Stimulated activated CD4-positive, alpha-beta T cell treated with anti-CD3 and anti-CD28 coated beads, Interleukin-12 subunit alpha, Interleukin-12 subunit beta, amount 100 ng/mL, for 48 hours (primary cell): ENCODE measurements around the gene IL4.

Source experiments
- DNase-seq, 3 donors: peaks; one replicate each; pipeline ENCODE4 v3.0.0-alpha.2; 2020; ENCODE audit warnings: low read depth in 2 of 3, low spot score in 1 of 3

IL4 gene

DNA sequence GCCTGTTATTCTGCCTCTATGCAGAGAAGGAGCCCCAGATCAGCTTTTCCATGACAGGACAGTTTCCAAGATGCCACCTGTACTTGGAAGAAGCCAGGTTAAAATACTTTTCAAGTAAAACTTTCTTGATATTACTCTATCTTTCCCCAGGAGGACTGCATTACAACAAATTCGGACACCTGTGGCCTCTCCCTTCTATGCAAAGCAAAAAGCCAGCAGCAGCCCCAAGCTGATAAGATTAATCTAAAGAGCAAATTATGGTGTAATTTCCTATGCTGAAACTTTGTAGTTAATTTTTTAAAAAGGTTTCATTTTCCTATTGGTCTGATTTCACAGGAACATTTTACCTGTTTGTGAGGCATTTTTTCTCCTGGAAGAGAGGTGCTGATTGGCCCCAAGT is 301 bp upstream of the IL4 start:
- DNase-seq = no peak

DNA sequence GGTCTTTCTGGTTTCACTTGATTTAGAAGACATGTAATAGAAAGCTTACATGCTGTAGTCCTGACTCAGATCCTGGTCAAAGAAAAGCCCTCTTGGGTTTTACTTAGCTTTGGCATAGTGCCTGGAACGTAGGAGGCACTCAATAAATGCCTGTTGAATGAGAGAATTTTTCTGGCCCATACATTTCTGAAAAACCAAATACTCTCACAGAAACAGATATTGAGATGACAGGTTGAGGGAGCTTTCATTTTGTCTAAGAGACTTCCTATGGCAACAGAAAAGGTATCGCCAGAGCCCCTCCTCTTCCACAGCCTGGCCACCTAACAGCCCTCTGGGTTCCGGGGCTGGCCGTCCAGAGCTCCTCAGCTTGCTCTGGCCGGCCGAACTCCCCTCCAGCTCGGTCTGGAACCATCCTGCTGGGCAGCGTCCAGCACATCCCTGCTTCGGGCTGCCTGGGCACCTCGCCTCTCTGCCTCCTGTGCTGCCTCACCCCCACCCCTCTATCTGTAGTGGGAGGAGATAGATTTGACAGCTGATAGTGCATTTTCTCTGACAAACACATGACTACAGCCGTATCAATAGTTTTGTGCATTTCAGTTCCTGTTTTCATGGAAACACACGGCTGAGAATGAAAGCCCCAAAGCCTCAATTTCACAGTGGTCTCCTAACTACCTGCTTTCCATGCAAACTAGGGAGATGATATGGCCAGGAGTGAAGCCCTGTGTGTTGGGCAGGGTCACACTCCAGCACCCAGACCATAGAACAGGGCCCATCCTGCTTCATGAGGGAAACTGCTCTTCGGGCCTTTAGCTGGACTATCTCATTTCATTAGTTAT is 1.1 kb downstream of the IL4 start:
- DNase-seq = no peak

DNA sequence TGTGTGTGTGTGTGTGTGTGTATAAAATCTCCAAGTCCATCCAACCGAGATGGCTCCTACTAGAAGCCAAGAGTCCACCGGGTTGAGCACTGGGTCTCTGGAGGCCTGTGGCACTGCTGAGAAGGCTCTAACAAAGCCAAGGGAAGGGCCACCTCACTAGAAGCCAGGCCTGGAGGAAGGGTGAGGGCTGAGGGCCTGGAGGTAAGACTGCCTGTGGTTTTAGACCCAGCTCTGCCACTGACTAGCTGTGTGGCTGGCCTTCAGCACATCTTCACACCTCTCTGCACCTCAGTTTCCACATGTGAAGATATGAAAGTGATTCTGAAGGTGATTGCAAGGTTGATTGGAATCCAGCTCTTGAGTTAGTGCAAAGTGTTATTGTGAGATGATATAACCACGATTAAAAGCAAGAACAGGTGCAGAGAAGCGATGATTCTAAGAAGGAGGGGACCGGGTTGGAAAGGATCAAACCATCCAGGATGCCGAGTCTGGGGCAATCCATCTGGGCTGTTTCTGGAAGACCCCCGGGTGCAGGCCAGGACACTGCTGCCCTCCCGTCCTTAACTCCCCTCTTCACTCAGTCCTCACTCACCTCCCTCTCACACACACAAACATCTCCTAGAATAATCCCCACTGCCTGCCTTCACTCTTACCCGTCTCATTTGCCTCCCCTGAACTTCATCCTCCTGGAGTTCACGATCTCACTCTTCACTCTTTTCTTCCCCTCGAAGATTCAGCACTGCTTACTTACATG is 2.3 kb downstream of the IL4 start:
- DNase-seq = no peak

DNA sequence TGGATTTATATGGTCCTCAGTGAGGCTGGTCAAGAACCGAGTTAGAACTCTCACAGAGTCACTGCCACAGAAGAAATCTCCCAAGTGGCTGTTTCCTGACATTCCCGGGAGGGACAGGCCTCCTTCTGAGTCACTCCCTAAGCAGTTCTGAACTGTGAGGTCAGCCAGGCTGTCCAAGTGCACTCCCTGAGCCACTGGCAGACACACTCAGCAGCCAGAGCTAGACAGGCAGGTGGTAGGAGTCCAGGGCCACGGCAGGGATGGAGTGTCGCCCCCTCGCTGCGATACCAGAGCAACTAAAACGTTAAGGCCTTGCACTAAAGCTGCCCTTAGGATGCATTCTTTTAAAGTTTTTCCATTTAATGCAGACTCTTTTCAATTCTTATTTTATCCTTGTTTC is 3.4 kb downstream of the IL4 start:
- DNase-seq = no peak

DNA sequence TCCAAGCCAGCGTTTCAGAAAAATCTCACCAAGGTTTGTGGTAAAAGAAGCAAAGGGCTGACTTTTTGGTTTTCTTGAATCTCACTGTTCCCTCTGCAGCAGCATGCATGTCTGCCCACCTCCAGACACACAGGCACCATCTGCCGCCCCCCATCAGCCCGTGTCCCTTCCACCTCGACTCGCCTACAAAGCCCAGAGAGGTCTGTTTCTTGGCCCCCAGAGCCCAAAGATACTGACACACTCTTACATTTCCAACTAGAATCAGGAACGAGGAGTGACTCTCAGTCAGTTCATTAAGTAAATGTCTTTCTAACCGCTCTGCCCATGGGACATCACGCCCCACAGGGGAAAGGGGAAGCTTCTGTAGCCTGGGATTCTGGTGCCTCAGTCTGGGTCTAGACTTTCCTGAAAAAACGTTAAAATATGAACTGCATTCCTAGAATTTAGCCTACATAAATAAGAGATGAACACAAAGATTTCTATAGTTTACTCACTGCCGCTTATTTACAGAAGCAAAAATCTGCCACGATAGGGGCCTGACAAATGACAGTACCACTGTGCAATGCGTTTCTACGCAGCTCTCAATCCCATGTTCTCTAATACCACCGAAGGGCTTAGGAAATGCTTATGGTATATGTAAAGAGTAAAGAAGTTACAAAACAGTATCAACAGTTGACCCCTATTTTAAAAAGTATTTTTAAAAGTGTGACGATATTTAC is 4.1 kb downstream of the IL4 start:
- DNase-seq = no peak

DNA sequence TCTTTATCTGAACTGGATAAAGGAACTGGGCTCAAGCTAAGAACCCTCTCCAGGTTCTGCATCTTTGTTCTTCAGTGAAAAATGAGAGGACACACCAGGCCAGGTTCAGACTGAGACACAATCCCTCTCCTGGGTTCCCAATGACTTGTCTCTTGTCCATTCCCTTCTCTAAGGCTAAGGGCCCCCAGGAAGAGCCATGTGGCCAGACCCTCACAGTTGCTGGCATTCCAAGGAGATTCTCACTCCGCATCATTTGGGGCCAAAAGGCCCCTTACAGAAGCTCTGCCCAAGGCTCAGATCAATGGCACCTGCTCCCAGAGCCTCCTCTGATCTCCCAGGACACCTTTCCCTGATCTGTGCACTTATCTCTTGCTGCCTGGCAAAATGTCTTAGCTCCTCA is 4.9 kb downstream of the IL4 start:
- no peak for DNase-seq

DNA sequence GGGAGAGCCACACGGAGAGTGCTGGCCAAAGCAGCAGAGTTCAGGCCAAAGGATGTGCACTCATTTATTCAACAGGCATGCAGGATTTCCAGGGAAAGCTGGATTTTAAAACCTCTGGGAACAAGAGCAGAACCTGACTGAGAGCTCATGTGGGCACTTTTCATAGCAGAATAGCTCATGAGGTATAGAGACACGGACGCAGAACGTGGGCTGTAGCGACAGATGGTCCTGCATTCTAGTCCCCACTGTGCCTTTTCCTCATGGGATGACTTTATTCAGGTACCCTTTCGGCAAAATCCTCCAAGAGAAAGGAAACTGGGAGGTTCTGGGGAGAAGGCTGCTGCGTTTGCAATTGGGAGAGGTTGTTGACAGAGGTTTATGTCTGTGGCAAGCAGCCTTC is 5.4 kb downstream of the IL4 start:
- no peak for DNase-seq

DNA sequence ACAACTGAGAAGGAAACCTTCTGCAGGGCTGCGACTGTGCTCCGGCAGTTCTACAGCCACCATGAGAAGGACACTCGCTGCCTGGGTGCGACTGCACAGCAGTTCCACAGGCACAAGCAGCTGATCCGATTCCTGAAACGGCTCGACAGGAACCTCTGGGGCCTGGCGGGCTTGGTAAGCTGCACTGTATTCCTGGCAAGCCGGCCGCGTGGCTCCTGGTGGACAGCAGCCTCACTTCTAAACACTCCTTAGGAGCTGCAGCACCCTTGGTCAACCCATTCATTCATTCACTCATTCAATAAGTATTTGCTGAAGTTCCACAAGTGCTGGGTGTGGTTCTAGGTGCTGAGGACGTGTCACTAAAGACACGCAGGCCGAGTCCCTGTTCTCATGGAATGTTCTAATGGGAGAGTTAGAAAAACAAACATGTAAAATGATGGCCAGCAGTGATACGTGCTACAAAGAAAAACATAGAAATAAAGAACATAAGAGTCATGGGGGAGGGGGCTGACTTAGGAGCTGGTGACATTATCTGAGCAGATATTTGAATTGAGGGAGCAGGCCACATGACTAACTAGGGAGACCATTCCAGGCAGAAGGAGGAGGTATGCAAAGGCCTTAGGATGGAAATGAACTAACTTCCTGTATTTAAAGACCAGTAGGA is 6.1 kb downstream of the IL4 start:
- DNase-seq = no peak

DNA sequence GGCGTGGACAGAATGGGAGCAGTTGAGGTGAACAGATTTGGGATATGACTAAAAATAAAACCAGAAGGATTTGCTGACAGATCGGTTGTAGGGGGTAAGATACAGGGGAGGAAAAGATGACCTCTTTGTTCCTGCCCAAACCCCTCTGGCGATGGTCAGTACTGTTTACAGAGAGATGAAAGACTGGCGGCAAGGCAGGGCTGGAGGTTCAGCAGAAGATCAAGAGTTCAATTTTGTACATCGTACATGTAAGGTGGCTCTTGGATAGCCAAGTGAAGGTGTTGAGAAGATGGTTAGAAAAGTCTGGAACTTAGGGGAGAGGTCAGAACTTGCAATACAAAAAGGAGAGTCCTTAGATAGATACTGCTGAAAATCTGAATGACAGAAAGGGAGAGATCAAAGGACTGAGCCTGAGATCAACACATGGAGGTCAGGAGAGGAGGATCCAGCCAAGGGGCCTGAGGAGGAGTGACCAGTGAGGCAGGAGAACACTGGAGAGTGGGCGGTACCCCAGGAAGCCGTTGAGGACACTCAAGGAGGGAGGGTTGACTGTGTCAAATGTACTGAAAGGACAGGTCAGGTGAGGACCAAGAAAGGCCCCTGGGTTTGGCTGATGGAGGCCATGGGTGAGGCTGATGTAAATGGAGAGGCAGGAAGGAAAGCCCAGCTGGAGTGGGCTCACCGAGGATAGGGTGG is 7.1 kb downstream of the IL4 start:
- DNase-seq = no peak

DNA sequence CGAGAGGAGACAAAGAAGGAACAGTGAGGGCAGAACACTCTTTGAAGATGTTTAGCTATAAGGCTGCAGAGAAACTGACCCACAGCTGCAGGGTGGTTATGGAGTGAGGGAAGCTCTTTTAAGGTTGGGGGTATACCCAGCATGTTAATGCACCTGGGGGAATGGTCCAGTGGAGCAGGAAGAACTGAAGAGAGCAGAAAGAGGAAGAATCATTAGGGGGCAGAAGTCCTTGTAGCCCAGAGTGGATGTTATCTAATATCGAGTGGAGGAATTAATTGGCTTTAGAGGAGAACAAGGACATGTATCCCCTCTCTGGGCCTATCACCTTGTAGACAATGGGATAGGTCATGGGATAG is 7.7 kb downstream of the IL4 start:
- no peak for DNase-seq

DNA sequence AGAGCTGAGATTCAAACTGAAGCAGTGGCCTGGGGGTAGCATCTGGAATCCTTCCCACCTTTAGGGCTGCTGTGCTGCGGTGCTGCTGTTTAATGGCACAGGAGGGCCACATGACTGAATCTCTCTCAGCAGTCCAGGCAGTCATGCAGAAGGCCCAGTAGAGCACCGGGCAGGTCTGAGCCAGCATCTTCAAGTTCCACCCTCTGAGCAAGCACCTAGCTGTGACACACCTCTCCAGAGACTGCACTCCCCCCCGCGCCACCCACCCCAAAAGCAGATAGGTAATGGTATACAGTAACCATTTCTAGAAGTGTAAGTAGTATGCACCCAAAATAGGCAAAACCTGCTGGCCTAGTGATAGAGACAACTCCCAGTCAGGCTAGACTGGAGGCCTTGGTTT is 8.2 kb downstream of the IL4 start:
- DNase-seq = no peak

DNA sequence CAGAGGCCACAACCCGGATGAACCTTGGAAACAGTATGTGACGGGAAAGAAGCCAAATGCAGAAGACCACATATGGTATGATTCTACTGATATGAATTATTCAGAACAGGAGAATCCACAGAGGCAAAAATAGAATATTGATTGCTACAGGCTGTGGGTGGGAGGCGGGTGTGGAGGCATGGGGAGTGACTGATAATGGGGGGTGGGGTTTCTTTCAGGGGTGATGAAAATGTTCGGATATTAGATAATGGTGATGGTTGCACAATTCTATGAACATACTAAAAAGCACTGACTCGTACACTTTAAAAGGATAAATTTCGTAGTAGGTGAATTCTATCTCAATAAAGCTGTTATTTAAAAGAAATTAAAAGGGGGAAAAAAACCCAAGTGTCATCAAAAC is 10.7 kb downstream of the IL4 start:
- DNase-seq = no peak

DNA sequence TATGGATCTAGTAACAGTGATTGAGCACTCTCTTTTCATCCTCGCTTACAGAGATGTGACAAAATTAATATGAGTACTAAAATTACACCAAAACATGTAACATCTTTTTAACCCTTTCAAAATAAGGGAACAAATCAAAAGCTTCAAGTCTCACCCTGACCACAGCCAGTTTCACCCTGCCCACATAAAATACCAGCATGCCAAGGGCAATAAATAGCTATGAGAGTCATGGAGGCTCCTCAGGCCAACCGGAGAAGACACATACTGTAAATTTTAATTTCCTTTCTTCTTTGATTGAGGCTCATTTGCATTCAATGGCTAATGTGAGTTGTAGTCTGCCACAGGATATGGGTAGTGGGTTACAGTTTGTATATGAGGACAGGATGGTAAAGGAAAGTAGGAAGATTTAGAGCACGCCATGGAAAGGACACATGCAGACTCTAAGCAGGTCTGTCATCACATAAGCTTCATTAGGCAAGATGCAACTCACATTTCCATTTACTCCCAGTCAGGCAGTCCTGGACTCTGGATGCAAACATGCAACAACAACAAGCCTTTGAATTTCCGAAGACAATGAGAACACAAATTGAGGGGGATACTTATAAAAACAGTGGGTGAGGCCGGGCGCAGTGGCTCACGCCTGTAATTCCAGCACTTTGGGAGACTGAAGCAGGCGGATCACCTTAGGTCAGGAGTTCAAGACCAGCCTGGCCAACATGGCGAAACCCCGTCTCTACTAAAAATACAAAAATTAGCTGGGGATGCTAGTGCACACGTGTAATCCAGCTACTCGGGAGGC is 11.3 kb downstream of the IL4 start:
- DNase-seq = no peak

DNA sequence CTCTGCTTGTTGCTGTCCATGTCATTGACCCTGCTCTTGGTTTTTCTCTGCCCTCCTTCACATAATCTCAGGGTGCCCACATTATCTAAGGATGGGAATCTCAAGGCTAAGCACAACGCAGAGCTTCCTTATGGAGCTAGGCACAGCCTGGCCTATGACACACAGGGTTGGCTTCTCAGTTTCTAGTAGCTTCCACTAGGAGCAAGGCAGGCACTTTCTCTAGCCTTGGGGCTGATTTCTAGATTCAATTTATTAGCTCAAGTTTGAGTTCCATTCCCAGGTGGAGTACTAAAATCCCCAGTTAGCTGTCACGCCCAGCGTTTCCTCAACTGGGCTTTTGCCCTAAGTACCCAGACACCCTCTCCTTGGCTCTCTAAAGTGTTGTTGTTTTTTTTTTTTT is 12.4 kb downstream of the IL4 start:
- DNase-seq = no peak

DNA sequence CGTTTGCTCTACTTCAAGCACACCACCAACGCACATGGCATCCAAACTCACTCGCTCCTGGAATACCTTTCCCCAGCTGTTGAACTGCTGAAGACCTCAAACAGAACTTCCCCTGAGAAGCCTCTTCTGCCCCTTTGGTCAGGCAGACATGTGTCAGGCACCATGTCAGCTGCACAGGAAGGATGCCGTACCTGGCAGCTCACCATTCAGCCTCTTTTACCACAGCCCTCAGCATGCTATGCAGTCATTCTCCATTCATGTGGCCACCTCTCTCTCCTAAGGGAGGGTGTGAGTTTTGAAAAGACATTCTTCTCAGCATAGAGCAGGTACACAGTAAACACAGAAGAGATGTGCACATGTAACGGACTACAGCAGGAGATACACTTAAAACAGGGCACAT is 14.2 kb downstream of the IL4 start:
- DNase-seq = no peak

DNA sequence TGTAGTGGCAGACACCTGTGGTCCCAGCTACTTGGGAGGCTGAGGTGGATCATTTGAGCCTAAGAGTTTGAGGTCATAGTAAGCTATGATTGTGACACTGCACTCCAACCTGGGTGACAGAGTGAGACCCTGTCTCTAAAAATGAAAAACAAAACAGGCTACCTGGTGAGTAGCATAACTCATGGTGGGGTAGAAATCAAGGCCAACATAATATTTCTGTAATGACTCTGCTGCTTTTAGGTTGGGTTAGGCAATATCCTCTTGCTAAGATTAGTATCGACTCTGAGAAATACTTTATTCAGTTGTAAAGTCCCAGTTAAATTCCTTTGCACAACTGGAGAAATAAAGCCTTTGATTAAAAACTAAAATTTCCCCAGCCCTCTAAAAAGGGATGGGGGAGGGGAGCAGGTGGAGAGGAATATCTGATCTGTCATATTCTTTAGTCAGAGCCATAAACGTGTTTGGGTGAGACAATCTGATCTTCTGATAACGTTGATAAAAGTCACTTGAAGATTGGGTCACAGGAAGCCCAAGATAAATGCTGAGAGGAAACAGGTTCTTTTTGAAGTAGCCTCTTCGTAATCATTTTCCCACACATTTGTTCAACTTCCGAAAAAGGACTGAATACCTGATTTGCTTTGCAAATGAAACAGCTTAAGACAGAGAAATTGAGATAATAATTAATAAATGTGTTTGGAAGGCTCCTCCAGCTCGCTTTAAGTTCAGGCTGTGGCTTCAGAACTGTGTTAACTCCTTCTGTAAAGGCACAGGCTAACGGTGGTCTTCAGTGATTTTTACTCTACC is 14.9 kb downstream of the IL4 start:
- no peak for DNase-seq

DNA sequence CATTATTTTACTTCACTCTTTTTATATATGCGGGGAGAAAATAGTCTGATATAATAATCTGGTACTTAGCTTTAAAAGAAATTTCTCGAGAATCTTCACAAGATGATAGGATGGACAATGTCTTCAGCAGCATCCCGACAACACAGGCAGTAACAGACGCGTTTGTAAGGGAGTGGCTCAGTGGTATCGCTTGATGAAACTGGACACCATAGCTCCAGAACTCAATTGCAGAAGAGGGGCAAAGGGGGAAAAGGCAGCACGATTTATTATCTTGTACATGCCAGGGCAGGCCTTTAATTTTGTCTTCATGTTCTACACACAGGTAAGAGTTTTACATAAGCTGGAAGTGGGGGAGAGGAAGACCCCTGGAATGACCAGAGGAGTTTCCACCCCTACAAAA is 15.7 kb downstream of the IL4 start:
- no peak for DNase-seq

DNA sequence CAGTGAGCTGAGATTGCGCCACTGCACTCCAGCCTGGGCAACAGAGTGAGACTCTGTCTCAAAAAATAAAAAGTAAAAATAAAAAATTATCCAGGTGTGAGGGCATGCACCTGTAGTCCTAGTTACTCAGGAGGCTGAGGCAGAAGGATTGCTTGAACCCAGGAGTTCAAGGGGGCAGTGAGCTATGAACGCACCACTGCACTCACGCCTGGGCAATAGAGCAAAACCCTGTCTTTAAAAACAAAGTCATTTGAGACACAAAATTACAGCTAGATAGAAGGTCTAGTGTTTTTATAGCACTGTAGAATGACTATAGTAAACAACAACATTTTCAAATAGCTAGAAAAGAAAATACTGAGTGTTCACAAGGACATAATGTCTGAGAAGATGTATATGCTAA is 16.4 kb downstream of the IL4 start:
- no peak for DNase-seq
